NCI-H2029 (cell line): ENCODE results near the gene HAPSTR1.
"Not testable (repeated sequence)": the region's sequence is repeated elsewhere in the genome, so short reads cannot be mapped to it uniquely, and the experiment has no call there.

Source experiments
- DNase-seq: peaks from one replicate; lab custom pipeline; 2025; lab: John Stamatoyannopoulos, UW

Gene HAPSTR1

DNA sequence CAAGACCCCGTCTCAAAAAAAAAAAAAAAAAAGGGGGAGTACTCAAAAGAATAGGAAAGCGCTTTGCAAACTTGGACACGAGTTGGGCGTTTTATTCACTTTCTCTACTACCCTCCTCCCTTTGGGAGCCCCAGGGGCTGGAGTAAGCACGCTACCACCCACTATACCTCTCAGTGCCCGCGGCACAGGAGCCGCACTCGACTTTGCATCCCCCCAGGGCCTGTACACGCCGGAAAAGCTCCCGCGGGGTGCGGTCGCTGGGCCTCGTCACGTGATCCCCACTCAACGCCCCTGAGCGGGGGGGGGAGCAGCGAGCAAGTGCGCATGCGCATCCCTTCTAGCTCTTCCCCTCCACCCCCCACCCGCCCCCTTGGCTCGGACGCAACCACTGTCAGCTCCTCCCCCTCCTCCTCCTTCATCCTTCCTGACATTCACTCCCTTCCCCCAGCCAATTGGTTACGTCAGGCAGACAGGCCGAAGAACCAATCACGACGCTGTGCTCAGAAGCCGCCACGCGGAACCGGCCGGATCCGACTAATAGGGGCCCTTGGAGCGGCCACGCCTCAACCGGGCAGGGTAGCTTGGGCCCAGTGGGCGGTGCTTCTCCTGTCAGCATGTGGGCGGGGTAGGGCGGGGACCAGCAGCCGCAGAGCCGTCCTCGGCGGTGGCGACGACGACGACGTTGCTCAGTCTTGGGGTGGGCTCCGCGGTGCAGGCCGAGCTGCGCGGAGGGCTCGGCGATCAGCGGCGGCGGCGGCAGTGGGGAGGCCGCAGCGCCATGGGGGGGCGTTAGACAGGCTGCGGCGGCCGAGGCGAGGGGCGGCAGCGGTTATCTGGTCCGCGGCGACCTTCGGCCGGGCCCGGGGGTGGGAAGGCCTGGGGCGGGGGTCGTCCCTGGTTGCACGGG is at the start of gene HAPSTR1:
Gene HAPSTR1, plus strand, starts transcription at position 685 of the 907 bp plus-strand sequence. CDS start 401 bp downstream, outside the sequence.
- peak; percentile 99 for DNase-seq

GRCh38 chr16:9042533-9042932 is 48.9 kb upstream of the HAPSTR1 start:
- no peak for DNase-seq

DNA sequence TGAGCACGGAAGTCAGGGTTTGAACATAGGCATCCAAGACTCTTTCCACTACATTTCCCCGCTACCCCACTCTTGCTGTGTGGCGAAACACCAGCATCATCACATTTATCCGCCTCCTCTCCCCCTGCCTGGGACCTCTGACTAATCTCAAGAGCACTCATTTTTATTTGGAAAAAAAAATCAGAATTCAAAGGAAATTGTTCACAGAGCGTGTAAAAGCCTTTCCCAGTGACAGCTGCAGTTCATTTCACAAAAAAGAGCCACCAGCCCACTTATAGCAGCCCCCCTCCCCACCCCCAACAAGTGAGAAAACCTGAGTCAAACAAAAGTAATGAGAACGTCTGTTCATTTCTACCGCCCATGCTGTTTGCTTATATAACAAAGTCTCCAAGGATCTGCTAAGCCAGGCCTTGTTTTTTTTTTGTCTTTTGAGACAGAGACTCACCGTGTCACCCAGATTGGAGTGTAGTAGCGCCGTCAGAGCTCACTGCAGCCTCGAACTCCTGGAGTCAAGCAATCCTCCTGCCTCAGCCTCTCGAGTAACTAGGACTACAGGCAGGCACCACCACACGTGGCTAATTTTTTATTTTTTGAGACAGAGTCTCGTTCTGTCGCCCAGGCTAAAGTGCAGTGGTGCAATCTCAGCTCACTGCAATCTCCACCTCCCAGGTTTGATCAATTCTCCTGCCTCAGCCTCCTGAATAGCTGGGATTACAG is 48.3 kb upstream of the HAPSTR1 start:
- DNase-seq = no peak

DNA sequence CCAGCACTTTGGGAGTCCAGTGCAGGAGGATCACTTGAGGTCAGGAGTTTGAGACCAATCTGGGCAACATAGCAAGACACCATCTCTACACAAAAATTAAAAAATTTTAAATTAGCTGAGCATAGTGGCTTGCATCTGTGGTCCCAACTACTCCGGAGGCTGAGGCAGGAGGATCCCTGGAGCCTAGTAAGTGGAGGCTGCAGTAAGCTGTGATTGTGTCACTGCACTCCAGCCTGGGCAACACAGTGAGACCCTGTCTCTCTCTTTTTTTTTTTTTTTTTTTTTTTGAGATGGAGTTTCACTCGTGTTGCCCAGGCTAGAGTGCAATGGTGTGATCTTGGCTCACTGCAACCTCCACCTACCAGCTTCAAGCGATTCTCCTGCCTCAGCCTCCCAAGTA is 45.9 kb upstream of the HAPSTR1 start:
- not testable (repeated sequence) for DNase-seq

GRCh38 chr16:9046667-9047055 is 44.8 kb upstream of the HAPSTR1 start:
- no peak for DNase-seq

GRCh38 chr16:9047689-9048301 is 43.6 kb upstream of the HAPSTR1 start:
- peak; percentile 74 for DNase-seq

GRCh38 chr16:9048302-9048700 is 43.1 kb upstream of the HAPSTR1 start:
- DNase-seq = no peak

GRCh38 chr16:9049241-9049640 is 42.2 kb upstream of the HAPSTR1 start:
- DNase-seq = no peak

GRCh38 chr16:9050102-9050830 is 41.2 kb upstream of the HAPSTR1 start:
- no peak for DNase-seq

GRCh38 chr16:9053006-9053601 is 38.3 kb upstream of the HAPSTR1 start:
- peak; percentile 37 for DNase-seq

- DNase-seq = no peak
Observed at GRCh38 chr16:9054460-9054859, 37.0 kb upstream of the HAPSTR1 start.

GRCh38 chr16:9055115-9055514 is 36.3 kb upstream of the HAPSTR1 start:
- no peak for DNase-seq

DNA sequence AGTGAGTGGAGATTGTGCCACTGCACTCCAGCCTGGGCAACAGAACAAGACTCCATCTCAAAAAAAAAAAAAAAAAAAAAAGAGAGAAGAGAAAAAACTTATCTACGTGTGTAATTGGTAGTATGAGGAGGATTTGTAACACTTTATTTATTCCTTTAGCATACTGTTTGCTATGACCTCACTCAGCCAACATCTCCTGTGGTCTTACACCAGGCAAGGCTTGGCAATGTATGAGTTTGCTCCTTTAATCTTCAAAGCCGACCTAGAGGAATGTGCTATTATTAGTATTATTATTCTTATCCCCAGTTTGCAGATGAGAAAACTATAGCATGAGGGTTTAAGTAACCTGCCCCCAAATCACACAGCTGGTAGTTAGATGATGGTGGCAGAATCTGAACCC is 35.8 kb upstream of the HAPSTR1 start:
- DNase-seq = no peak

- DNase-seq = no peak
Observed at GRCh38 chr16:9056061-9056460, 35.4 kb upstream of the HAPSTR1 start.

DNA sequence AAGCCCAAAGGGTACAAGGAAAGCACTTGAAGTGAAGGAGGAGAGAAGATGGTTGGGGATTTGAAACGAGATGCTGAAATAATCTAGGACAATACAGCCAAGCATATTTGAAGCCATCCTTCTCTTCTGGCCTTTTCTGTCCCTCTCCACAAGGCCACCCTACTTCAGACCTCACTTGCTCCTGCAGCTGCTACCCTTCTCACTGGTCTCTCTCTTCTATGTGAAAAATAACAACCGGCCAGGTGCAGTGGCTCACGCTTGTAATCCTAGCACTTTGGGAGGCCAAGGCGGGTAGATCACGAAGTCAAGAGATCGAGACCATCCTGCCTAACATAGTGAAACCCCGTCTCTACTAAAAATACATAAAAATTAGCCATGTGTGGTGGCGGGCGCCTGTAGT is 33.2 kb upstream of the HAPSTR1 start:
- DNase-seq = no peak

DNA sequence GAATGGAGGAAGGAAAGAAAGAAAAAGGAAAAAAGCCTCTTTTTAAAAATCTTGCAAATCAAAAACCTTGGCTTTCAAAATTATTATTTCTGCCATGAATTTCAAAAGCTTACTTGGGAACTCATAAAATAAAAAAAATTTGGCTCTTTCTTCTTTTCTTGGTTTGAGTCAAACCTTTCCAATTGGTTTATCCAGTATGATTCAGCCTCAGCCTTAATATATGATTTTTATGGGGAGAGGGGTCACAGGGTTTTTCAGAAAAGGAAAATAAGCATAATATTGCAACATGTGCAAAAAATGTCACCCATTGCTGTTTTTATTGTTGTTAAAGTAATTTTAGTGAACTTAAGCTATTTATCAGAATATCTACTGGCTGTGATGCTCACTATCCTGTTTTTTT is 31.2 kb upstream of the HAPSTR1 start:
- no peak for DNase-seq

GRCh38 chr16:9061358-9061813 is 30.1 kb upstream of the HAPSTR1 start:
- peak; percentile 59 for DNase-seq

GRCh38 chr16:9062301-9062700 is 29.1 kb upstream of the HAPSTR1 start:
- no peak for DNase-seq

DNA sequence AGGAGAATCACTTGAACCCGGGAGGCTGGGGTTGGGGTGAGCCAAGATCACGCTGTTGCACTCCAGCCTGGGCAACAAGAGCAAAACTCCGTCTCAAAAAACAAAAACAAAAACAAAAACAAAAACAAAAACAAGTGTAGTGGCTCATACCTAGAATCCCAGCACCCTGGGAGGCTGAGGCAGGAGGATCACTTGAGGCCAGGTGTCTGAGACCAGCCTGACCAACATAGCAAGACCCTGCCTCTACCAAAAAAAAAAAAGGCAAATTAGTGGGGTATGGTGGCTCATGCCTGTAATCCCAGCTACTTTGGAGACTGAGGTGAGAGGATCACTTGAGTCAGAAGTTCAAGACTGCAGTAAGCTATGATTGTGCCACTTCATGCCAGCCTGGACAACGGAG is 26.4 kb upstream of the HAPSTR1 start:
- no peak for DNase-seq

DNA sequence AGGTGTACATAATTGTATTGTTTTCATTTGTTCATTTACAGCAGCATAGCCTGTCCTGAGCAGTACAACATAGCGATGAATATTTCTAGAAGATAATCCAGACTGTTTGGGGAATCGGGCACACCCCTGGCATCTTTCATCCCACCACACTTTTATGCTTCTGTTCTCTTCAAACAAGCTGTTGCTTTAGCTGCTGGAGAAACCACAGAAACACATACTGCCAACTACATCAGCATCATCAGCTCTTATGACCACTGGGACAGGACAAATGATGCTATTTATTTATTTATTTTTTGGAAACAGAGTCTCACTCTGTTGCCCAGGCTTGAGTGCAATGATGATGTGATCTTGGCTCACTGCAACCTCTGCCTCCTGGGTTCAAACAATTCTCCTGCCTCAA is 22.6 kb upstream of the HAPSTR1 start:
- DNase-seq = no peak

DNA sequence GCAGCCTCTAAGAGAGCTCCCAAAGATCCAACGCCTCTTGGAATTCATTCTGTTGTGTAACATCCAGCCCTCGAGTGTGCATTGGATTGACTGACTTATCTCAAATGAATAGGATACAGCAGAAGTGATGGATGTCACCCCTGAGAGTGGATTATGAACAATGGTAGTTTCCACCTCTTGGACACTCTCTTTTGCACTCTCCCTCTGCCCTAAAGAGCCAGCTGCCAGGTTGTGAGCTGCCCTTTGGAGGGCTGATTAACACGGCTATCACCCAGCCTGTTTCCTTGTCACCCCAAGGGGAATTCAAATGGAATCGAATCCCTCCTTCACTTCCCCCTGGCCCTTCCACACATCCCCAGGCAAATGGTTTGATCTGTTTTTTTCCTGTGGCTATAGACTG is 21.2 kb upstream of the HAPSTR1 start:
- no peak for DNase-seq

GRCh38 chr16:9071377-9071776 is 20.1 kb upstream of the HAPSTR1 start:
- DNase-seq = no peak
